ENCODE measurements around the gene RUNX1. TPM values are rescaled to one million over a fixed set of nuclear protein-coding genes. Genes with fewer than 3 reads are reported as not detected.

Gene RUNX1
- total RNA-seq, 4 donors from 2014 or later = 16.2 to 34.6 (median 26.4) TPM

- TF ChIP-seq CTCF (IDR thresholded peaks at IDR 0.05; ENCODE audit: low read depth) = no peak
Observed at GRCh38 chr21:34883491-34884271, 165.4 kb downstream of the RUNX1 start.

GRCh38 chr21:34882719-34883131, 166.4 kb downstream of the RUNX1 start:
- no peak for TF ChIP-seq CTCF (IDR thresholded peaks at IDR 0.05; ENCODE audit: low read depth)

- no peak for TF ChIP-seq CTCF (IDR thresholded peaks at IDR 0.05; ENCODE audit: low read depth)
Observed at GRCh38 chr21:34881839-34882371, 167.2 kb downstream of the RUNX1 start.

GRCh38 chr21:34881421-34881820, 167.7 kb downstream of the RUNX1 start:
- TF ChIP-seq CTCF (IDR thresholded peaks at IDR 0.05; ENCODE audit: low read depth) = no peak

GRCh38 chr21:34880401-34880800, 168.7 kb downstream of the RUNX1 start:
- TF ChIP-seq CTCF (IDR thresholded peaks at IDR 0.05; ENCODE audit: low read depth) = no peak

GRCh38 chr21:34878940-34879339, 170.2 kb downstream of the RUNX1 start:
- no peak for TF ChIP-seq CTCF (IDR thresholded peaks at IDR 0.05; ENCODE audit: low read depth)

- no peak for TF ChIP-seq CTCF (IDR thresholded peaks at IDR 0.05; ENCODE audit: low read depth)
Observed at GRCh38 chr21:34878501-34878900, 170.6 kb downstream of the RUNX1 start.

Measured in subcutaneous adipose tissue (tissue), 4 donors.